SU-DHL-6 (cell line): ENCODE data around the gene YWHAG.

Experiments
- CTCF ChIP-seq: fragments of 200-600 bp; sonication (generic); IDR thresholded peaks from one replicate; pipeline ENCODE4 v1.5.1; 2017; ENCODE audit warnings: antibody characterized with exemption, mild to moderate bottlenecking, low read length, moderate library complexity; ENCODE audit not compliant: insufficient read depth, poor library complexity, severe bottlenecking
- EZH2phosphoT487 ChIP-seq: fragments of 200-600 bp; sonication (generic), shearing (Covaris generic); conservative IDR thresholded peaks from 2 replicates; pipeline ENCODE4 v1.6.1; 2018; ENCODE audit warnings: mild to moderate bottlenecking, antibody characterized with exemption, low read length, moderate library complexity, mixed read lengths

GRCh38 chr7:76300166-76300731 lies 58.5 kb downstream of the YWHAG start:
- TF ChIP-seq CTCF (no peak), EZH2phosphoT487 (no peak)
